GM06990 (cell line): Measurements from ENCODE around the gene CRYGD.
"Not testable (repeated sequence)": the region's sequence is repeated elsewhere in the genome, so short reads cannot be mapped to it uniquely, and the experiment has no call there.

Experiments used
- DNase-seq: peaks from one replicate; pipeline ENCODE4 v3.0.0-alpha.2; 2011; ENCODE audit not compliant: insufficient read length; ENCODE audit errors: extremely low read depth
- H3K27me3 ChIP-seq: replicated peaks from 2 replicates; pipeline ENCODE4 v1.6.0; 2011; ENCODE audit warnings: low read length; ENCODE audit not compliant: control insufficient read depth, insufficient read depth
- H3K36me3 ChIP-seq: 2 replicates; pipeline ENCODE4 v1.5.1; 2011; ENCODE audit warnings: low read length; ENCODE audit not compliant: control insufficient read depth, insufficient read depth
- H3K4me3 ChIP-seq: replicated peaks from 2 replicates; pipeline ENCODE4 v1.5.1; 2011; ENCODE audit warnings: low read depth, mild to moderate bottlenecking, control low read depth, low read length
- TF ChIP-seq, protein P1 (sequence below): IDR thresholded peaks from 2 replicates; pipeline ENCODE4 v1.5.1; 2011; ENCODE audit warnings: low read length, control low read depth, mild to moderate bottlenecking, inconsistent platforms; ENCODE audit not compliant: insufficient read depth, poor library complexity, severe bottlenecking

CRYGD gene

GRCh38 chr2:208124013-208124715, at the start of gene CRYGD:
CRYGD (minus strand) TSS chr2:208124524; CDS start chr2:208124473, 51 bp downstream.
- H3K36me3 ChIP-seq, H3K27me3 ChIP-seq, H3K4me3 ChIP-seq, DNase-seq: not testable (repeated sequence)

- TF ChIP-seq, protein P1, sequence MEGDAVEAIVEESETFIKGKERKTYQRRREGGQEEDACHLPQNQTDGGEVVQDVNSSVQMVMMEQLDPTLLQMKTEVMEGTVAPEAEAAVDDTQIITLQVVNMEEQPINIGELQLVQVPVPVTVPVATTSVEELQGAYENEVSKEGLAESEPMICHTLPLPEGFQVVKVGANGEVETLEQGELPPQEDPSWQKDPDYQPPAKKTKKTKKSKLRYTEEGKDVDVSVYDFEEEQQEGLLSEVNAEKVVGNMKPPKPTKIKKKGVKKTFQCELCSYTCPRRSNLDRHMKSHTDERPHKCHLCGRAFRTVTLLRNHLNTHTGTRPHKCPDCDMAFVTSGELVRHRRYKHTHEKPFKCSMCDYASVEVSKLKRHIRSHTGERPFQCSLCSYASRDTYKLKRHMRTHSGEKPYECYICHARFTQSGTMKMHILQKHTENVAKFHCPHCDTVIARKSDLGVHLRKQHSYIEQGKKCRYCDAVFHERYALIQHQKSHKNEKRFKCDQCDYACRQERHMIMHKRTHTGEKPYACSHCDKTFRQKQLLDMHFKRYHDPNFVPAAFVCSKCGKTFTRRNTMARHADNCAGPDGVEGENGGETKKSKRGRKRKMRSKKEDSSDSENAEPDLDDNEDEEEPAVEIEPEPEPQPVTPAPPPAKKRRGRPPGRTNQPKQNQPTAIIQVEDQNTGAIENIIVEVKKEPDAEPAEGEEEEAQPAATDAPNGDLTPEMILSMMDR = no peak
- no peaks in the 10 kb centered on the region for H3K36me3 ChIP-seq
- H3K4me3 ChIP-seq = no peak overlapping the region
- H3K27me3 ChIP-seq = no peaks in the 10 kb centered on the region
- no peak for DNase-seq
Observed at GRCh38 chr2:208172125-208172524, 47.8 kb upstream of the CRYGD start.

- no peak overlapping the region for H3K4me3 ChIP-seq
- no peaks in the 10 kb centered on the region for H3K36me3 ChIP-seq
- TF ChIP-seq, protein P1 = no peak
- DNase-seq = no peak
- H3K27me3 ChIP-seq = no peaks in the 10 kb centered on the region
Observed at GRCh38 chr2:208164951-208165755, 40.8 kb upstream of the CRYGD start.

DNA sequence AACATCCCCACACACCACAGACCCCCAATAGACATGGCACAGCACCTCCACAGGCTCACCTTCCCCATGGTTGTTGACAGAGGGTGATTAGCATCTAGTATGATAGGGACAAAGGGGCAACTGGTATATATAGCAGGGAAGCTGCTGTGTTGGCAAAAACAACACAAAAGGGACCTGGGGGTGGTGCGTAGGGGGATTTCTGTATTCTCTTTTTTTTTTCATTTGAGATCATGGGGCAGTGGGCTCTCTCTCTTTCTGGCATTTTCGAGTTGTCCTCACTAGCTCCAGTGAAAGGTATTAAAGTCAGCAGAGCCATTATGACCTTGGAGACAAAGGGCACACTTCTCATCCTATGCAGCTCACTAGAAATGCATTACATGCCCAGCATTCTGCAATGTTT, 39.2 kb upstream of the CRYGD start, which contains the start of gene CRYGA:
TSS of gene CRYGA (minus strand) at position 101 of the 400 bp plus-strand sequence. CDS start at position 68, 33 bp downstream.
- TF ChIP-seq, protein P1 = no peak
- H3K27me3 ChIP-seq = no peaks in the 10 kb centered on the region
- H3K4me3 ChIP-seq = no peak within 1 kb of the TSS
- DNase-seq = no peak
- H3K36me3 ChIP-seq = no peaks in the 10 kb centered on the region

DNA sequence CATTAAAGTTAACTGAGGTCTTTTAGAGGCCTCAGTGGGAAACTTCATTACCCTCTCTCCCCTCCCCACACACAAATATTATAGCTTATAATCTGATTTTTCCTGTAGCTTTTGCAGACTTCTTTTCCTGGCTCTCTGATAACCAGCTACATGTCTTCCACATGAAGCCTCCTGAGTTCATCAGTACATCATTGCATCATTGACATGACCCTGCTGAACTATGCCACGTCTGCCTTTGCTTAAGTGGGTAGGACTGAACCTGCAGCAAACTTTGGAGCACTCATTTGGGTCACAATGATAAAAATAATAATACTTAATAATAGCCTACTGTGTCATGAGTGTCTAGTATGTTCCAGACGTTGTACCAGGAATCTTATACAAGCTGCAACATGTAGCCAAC, 32.1 kb upstream of the CRYGD start:
- TF ChIP-seq, protein P1 = no peak
- H3K36me3 ChIP-seq = no peaks in the 10 kb centered on the region
- no peak overlapping the region for H3K4me3 ChIP-seq
- H3K27me3 ChIP-seq = no peaks in the 10 kb centered on the region
- DNase-seq = no peak

DNA sequence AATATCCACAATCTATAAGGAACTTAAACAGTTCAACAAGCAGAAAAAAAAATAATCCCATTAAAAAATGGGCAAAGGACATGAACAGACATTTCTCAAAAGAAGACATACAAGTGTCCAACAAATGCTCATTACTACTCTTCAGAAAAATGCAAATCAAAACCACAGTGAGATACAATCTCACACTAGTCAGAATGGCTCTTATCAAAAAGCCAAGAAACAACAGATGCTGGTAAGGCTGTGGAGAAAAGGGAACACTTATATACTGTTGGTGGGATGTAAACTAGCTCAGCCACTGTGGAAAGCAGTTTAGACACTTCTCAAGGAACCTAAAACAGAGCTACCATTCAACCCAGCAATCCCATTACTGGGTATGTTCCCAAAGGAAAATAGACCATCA, 28.8 kb upstream of the CRYGD start:
- no peak for DNase-seq
- TF ChIP-seq, protein P1 = no peak
- Histone ChIP-seq H3K4me3 (no peak overlapping the region), H3K27me3 (no peaks in the 10 kb centered on the region), H3K36me3 (no peaks in the 10 kb centered on the region)
